Measurements from ENCODE around the gene NPY2R. TPM values are rescaled to one million over a fixed set of nuclear protein-coding genes. Genes with fewer than 3 reads are reported as not detected.

The NPY2R gene
- total RNA-seq (2021; ENCODE audit: unreplicated experiment) (not detected), Bru-seq, nascent RNA (not detected), BruChase-seq, experiment 1, labeled RNA remaining after a 6-hour chase (not detected), BruChase-seq, experiment 2, labeled RNA remaining after a 2-hour chase (not detected)
- not detected in 2 replicates for polyA plus RNA-seq (2012)
- long read RNA-seq, result 0 reads

GRCh38 chr4:155208258-155209054 is at the start of gene NPY2R:
Gene NPY2R (plus strand): TSS chr4:155208636. CDS start chr4:155213940, 5,304 bp downstream.
- intact Hi-C loops (cut with micrococcal nuclease), result no loop called here
- Histone ChIP-seq H4K20me1 (ENCODE audit: insufficient read depth) (no peaks in the 10 kb centered on the region), H3K79me2 (ENCODE audit: insufficient read depth, low read length) (no peaks in the 10 kb centered on the region), H3K4me3 (replicated peaks in 1 of 2; ENCODE audit: low read depth in 1 of 2, low read length in 2 of 2) (no peak within 1 kb of the TSS), H3K27ac (ENCODE audit: low read depth, low read length) (no peak within 1 kb of the TSS), H3K27me3 (ENCODE audit: insufficient read depth, low read length) (no peaks in the 10 kb centered on the region), H3K9ac (ENCODE audit: low read length) (no peak within 1 kb of the TSS), H3K36me3 (ENCODE audit: control insufficient read depth in 1 of 2, insufficient read depth in 2 of 2, low read length in 2 of 2) (no peaks in the 10 kb centered on the region), H3K4me1 (ENCODE audit: control insufficient read depth in 1 of 2, insufficient read depth in 2 of 2, low read length in 2 of 2) (no peaks in the 10 kb centered on the region), H3K9me3 (ENCODE audit: control insufficient read depth in 1 of 2, insufficient read depth in 1 of 2, low read depth in 1 of 2, low read length in 2 of 2) (no peaks in the 10 kb centered on the region), H3K4me2 (ENCODE audit: low read length) (no peak within 1 kb of the TSS), H2AFZ (ENCODE audit: low read depth, low read length, poor library complexity, severe bottlenecking) (no peak within 1 kb of the TSS), H3K9me2 (ENCODE audit: insufficient read depth) (no peaks in the 10 kb centered on the region)
- no TSS peak for BruUV-seq (replicated peaks)
- ATAC-seq (no peak), DNase-seq (ENCODE audit: low read depth, low spot score) (no peak)
- no peak for TF ChIP-seq CTCF (IDR thresholded peaks at IDR 0.05 in 2 of 3, conservative IDR thresholded peaks at IDR 0.05 in 1 of 3; ENCODE audit: borderline replicate concordance in 1 of 3, insufficient read depth in 1 of 3, low read depth in 2 of 3, low read length in 2 of 3)
- no peak for TF ChIP-seq POLR2AphosphoS5 (IDR thresholded peaks at IDR 0.05; ENCODE audit: low read depth, low read length)
- no peak for TF ChIP-seq ZNF274 (IDR thresholded peaks at IDR 0.05; ENCODE audit: low read depth, low read length)
- no peak for TF ChIP-seq SP1 (IDR thresholded peaks at IDR 0.05; ENCODE audit: low read depth)
- TF ChIP-seq ATF3 (IDR thresholded peaks at IDR 0.05), result no peak
- no peak for TF ChIP-seq SIN3A (IDR thresholded peaks at IDR 0.05; ENCODE audit: low read depth)
- RAD21 ChIA-PET (ENCODE audit: low non-redundant PET in 1 of 2, low total read pairs in 2 of 2, uncharacterized antibody in 2 of 2, unreplicated experiment in 2 of 2), result no interaction called here
- CTCF ChIA-PET, result no interaction called here
- POLR2A ChIA-PET, result no interaction called here

Measured in HCT116 (cell line).